ENCODE results near the gene EEF2KMT. TPM values are rescaled to one million over a fixed set of nuclear protein-coding genes. Genes with fewer than 3 reads are reported as not detected.

Gene EEF2KMT
- total RNA-seq, 1 donor from 2014 or later, result 4.9 TPM

- intact Hi-C loops (cut with micrococcal nuclease), result no loop called here
- ATAC-seq, result no peak
- DNase-seq, result no peak
These were observed 24.3 kb downstream of the EEF2KMT start for GRCh38 chr16:5073279-5073629.

GRCh38 chr16:5072334-5073278 is 25.0 kb downstream of the EEF2KMT start:
- no peak for DNase-seq
- intact Hi-C loops (cut with micrococcal nuclease), result no loop called here
- ATAC-seq, result no peak

DNA sequence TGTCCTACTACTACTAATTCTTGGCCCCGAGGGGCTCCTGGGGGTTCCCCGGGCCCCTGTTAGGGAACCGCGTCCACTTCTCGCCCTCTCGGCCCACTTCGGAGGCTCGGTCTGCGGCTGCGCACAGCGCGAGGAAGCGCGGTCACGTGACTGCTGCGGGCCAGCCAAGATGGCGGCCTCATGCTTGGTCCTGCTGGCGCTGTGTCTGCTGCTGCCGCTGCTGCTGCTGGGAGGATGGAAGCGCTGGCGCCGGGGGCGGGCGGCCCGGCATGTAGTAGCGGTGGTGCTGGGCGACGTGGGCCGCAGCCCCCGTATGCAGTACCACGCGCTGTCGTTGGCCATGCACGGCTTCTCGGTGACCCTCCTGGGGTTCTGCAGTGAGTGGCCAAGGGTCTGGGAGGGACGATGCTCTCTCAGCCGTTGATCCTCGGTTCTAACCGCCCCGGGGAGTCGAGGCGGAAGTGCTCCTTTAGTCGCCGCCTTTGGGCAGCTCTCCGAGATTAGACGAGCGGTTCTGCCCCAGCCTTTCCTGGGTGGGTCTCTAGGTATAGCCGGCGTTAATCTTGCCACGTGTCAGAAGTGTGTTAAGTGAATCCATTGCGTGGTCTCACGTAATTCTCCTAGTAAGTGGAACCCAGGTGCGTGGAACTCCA is 25.8 kb downstream of the EEF2KMT start, which contains the start of gene ALG1:
TSS of gene ALG1 (plus strand) at position 163 of the 653 bp plus-strand sequence. CDS start at position 170, 7 bp downstream.
- ATAC-seq (peak; percentile 96), DNase-seq (peak; percentile 95)
- intact Hi-C loops (cut with micrococcal nuclease), result no loop called here

DNA sequence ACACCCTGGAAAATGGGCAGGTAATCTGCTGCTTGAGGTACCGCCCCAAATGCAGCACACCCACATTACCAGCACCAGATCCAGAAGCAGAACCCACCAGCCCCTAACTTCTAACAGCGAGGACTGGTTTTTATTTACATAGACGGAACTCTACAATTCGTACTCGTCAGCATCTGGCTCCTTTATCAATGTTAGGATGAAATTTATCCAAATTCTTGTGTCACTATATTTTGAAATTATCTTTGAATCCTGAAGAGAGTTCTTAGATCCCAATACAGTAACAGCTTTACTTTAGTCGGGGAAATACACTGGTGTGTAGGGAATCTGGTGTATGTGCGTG is 26.3 kb downstream of the EEF2KMT start:
- intact Hi-C loops (cut with micrococcal nuclease), result no loop called here
- no peak for DNase-seq
- ATAC-seq, result no peak

DNA sequence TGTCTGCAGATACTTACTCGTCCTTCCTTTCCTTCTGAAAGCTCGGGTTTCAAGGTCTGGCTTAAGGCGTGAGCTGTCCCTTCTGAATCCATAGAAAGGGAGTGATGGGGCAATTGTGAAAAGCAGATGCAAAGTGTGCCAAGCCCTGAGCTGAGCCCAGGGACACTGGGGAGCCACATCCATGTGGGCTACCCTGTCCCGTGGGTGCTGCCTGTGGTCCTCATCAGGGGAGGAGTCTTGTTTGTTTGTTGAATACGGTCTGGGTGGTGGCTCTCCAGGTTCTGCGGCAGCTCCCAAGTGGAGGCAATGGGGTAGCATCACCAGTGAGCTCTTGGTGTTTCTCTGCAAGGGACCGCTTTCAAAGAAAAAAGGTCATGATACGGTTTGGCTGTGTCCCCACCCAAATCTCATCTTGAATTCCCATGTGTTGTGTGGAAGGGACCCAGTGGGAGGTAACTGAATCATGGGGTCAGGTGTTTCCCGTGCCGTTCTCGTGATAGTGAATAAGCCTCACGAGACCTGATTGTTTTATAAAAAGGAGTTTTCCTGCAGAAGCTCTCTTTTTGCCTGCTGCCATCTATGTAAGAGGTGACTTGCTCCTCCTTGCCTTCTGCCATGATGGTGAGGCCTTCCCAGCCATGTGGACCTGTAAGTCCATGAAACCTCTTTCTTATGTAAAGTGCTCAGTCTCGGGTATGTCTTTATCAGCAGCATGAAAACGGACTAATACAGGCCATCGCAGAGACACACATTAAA is 27.0 kb downstream of the EEF2KMT start:
- DNase-seq (no peak), ATAC-seq (no peak)
- intact Hi-C loops (cut with micrococcal nuclease), result no loop called here

DNA sequence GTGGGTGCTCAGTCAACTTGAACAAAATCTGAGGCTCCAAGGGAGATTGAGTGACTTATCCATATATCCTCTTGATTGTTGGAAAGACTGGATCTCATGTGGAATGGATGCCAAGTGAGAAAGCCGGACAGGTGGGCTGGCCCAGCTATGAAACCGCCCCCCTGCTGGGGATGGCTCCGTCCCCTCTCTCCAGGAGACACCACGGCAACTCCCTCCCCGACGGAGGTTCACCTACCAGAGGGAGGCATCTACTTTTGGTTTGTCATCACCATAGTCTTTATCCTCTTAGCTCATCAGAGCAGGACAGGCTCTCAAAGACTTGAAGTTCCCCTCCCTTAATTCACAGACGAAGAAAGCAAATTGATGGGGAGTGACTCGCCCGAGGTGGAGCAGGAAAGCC is 27.7 kb downstream of the EEF2KMT start:
- no peak for DNase-seq
- intact Hi-C loops (cut with micrococcal nuclease), result no loop called here
- ATAC-seq, result no peak

DNA sequence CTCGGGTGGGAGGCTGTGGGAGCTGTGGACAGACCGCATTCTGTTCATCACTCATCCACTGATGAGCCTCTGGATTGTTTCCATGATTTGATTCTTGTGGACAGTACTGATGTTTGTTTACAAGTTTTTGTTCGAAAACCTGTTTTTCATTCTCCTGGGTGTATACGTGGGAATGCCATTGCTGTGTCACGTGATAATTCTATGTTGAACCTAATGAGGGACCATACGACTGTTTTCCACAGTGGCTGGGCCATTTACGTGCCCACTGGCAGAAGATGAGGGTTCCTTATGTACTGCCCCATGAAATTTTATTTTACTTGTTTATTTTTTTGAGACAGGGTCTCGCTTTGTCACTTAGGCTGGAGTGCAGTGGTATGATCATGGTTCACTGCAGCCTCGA is 28.5 kb downstream of the EEF2KMT start:
- DNase-seq, result no peak
- intact Hi-C loops (cut with micrococcal nuclease), result no loop called here
- ATAC-seq, result no peak

DNA sequence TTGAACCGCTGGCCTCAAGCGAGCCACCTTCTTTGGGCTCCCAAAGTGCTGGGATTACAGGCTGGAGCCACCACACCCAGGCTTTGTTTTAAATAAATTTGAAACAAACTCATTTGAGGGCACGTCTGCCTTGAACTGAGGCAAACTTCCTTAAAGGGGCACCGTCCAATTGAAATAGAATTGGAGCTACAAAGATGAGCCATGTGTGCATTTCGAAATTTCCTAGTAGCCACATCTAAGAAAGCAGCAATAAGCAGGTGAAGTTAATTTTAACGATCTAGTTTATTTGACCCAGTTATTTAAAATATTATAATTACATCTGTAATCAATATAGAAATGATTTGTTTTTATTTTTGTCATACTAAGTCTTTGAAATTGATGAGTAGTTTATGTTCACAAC is 31.1 kb downstream of the EEF2KMT start:
- DNase-seq, result no peak
- ATAC-seq, result no peak
- intact Hi-C loops (cut with micrococcal nuclease), result no loop called here

DNA sequence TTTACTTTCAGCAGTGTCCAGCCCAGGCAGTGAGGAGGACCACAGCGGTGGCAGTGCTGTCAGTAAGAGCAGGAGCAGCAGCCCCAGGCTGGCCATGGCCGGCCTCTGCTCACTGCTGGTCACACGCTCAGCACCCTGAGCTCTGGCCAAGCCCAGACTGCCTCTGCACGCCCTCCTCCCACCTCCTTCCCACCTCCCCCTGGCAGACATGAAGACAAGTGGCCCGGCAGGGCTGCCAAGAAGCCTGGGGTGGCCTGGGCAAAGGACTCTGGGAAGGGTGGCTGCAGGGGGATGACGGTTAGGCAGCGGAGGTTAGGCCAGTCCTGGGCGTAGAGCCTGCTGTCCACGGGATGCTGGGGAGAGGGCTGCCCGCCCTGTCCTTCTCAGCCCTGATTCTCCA is 31.8 kb downstream of the EEF2KMT start, which contains the start of gene C16orf89:
TSS of gene C16orf89 (minus strand) at position 144 of the 400 bp plus-strand sequence. CDS start at position 96, 48 bp downstream.
- intact Hi-C loops (cut with micrococcal nuclease), result no loop called here
- ATAC-seq (peak; percentile 51), DNase-seq (no peak)

GRCh38 chr16:5065326-5065725 is 32.3 kb downstream of the EEF2KMT start:
- intact Hi-C loops (cut with micrococcal nuclease), result no loop called here
- peak; percentile 40 for ATAC-seq
- no peak for DNase-seq

DNA sequence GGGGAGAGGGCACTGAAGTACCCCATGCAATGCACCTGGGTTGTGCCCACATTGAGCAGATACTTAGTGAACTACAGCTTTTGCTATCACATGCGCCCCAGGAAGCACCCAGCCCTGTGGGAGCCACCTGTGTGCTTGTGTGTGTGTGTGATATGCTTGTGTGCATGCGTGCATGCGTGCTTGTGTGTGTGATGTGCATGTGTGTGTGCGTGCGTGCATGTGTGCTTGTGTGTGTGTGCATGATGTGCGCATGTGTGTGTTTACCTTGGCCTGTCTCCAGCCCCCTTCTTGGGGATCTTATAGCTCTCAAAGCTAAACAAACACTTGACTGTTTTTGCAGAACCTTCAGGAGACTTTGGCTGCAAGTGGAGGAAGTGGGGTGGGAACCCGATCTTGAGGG is 32.7 kb downstream of the EEF2KMT start:
- DNase-seq (no peak), ATAC-seq (no peak)

GRCh38 chr16:5062790-5063765 is 34.5 kb downstream of the EEF2KMT start:
- no peak for ATAC-seq
- intact Hi-C loops (cut with micrococcal nuclease), result no loop called here
- no peak for DNase-seq

More for the DNA sequence above, 32.7 kb downstream of the EEF2KMT start:
- intact Hi-C loops (cut with micrococcal nuclease), result no loop called here

- intact Hi-C loops (cut with micrococcal nuclease), result no loop called here
- ATAC-seq (no peak), DNase-seq (no peak)
These were observed 35.5 kb downstream of the EEF2KMT start for GRCh38 chr16:5062051-5062450.

DNA sequence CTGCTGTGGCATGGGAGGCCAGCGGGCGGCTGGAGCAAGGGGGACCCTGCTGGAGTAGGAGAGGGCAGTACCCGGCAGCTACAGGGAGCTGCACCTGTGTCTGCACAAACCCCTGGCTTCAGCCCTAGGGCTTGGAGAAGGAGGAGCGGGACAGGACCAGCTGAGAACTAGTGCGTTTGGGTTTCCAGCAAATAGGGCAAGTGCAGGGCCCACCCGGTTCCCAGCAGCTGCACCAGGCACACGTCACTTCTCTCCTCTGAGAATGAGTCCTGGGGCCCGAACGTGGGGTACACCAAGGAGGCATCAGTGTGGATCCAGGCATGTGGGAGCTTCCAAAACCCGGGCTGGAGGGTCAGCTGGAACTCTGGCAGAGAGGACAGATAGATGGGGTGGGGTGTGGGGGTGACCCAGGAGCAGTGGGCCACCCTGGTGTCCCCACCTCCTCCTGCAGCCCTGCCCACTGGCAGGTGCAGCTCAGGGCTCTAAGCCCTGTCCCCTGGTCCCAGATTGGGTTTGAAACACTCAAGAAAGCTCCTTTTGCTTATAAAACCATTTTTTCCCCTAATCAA is 37.4 kb downstream of the EEF2KMT start:
- intact Hi-C loops (cut with micrococcal nuclease), result no loop called here
- ATAC-seq, result no peak
- no peak for DNase-seq

DNA sequence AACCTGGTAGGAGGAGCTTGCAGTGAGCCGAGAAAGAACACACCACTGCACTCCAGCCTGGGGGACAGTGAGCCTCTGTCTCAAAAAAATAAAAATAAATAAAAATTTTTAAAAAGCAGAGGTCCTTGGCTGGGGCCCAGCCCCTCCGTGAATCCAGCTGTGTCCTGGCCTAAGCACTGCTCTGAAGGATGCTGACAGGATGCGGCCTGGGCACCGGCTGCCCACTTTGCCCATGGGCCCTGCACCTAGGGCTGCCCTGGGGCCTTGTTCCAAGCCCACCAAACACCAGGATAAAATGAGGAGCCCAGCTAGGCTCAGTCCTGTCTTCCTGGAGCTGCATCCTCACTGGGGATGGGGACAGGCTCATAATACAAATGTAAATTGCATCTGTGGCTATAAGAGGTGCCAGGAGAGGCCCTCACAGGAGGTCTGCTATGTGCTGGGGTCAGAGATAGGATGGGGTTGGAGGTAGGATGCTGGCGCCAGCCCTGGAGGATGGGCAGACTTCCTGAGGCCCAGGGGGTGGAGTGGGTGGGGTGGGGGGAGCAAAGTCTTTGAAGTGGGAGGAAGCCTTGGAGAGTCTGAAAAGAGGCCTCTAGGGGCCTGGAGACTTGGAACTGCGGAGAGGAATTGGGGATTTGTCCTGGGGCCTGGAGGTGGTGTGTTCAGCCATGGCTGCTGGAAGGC is 38.1 kb downstream of the EEF2KMT start:
- intact Hi-C loops (cut with micrococcal nuclease), result no loop called here
- no peak for ATAC-seq
- DNase-seq, result no peak

DNA sequence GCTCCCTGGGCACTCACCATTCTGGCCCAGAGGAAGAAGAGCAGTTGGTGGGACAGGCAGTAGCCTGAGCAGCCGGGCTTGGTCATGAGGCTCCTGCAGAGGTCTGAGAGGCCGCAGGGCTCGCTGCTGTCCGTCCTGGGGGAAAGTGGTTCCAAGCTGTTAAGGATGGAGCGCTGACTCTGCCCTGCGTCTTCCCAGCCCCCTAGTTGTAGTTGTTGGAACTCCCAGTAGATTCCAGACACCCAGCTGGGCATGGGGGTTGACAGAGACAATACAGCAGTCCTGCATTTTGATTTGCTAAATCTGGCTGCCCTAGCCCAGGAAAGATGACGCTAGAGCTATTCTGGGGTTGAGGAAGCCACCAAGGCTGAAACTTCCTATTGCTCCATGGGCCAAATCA is 39.1 kb downstream of the EEF2KMT start:
- intact Hi-C loops (cut with micrococcal nuclease), result no loop called here
- DNase-seq (no peak), ATAC-seq (peak; percentile 51)

DNA sequence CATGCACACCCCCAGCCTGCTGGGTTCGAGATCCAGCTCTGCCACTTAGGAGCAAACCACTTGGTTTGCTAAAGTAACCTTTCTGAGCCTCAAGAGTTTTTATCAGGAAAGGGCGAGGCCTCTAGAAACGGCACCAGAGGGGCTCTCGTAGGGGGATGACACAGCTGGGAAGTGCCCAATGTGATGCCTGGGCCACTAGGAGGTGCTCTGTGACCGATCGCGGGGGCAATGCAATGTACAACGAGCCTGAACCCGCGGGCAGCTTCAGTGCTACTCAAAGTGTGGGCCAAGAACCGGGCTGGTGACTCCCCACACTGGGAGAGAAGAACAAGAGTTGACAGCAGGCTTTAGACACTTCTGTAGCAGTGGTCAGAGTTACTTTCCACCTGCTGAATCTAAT is 41.2 kb downstream of the EEF2KMT start:
- ATAC-seq (no peak), DNase-seq (no peak)
- intact Hi-C loops (cut with micrococcal nuclease), result no loop called here

All from left ventricle myocardium superior (tissue), 1 donor.